Colonic mucosa (tissue), 4 donors: ENCODE data around the gene BLM. TPM values are rescaled to one million over a fixed set of nuclear protein-coding genes. Genes with fewer than 3 reads are reported as not detected.

Source experiments
- DNase-seq: peaks from one replicate; pipeline ENCODE4 v3.0.0-alpha.2; 2020
- H3K27ac ChIP-seq: fragments of 200-600 bp; one replicate; pipeline ENCODE4 v1.8.0; 2021
- H3K27me3 ChIP-seq: fragments of 200-600 bp; one replicate; pipeline ENCODE4 v1.8.0; 2021
- H3K36me3 ChIP-seq: fragments of 200-600 bp; one replicate; pipeline ENCODE4 v1.8.0; 2021
- H3K4me1 ChIP-seq: fragments of 200-600 bp; one replicate; pipeline ENCODE4 v1.8.0; 2021; ENCODE audit warnings: mild to moderate bottlenecking
- H3K4me3 ChIP-seq: fragments of 200-600 bp; one replicate; pipeline ENCODE4 v1.8.0; 2021
- H3K9ac ChIP-seq, 2 donors: one replicate each; pipeline ENCODE4 v1.7.0; 2013; ENCODE audit warnings: control low read depth in 2 of 2, low read depth in 2 of 2, low read length in 2 of 2
- H3K9me3 ChIP-seq: fragments of 200-600 bp; one replicate; pipeline ENCODE4 v1.8.0; 2021
- intact Hi-C: fragments of 100-400 bp; cut with DNase I; formaldehyde crosslinking; loops from one replicate; pipeline ENCODE4 v1.14.1; 2022
- total RNA-seq, 2 donors: library from RNA; stranded (reverse); fragmentation: NEBNext Ultra II Directional in 1 of 2; extraction: Animal tissue kit (Norgen Biotek cat#: 25700) in 1 of 2; gene quantifications; one replicate each; pipeline ENCODE4 v1.2.1, GENCODE V29; 2021
- TF ChIP-seq, protein P1 (sequence below): fragments of 200-600 bp; IDR thresholded peaks from one replicate; pipeline ENCODE4 v1.8.0; 2022; ENCODE audit warnings: antibody characterized with exemption, mild to moderate bottlenecking
- donor health status: healthy.
- donor health status: DM: no; HTN: no; CAD: no.
- donor health status: DM: no; HTN: no; CAD: no.

BLM gene
- total RNA-seq, 2 donors from 2014 or later, result 3.3 to 16.7 TPM

DNA sequence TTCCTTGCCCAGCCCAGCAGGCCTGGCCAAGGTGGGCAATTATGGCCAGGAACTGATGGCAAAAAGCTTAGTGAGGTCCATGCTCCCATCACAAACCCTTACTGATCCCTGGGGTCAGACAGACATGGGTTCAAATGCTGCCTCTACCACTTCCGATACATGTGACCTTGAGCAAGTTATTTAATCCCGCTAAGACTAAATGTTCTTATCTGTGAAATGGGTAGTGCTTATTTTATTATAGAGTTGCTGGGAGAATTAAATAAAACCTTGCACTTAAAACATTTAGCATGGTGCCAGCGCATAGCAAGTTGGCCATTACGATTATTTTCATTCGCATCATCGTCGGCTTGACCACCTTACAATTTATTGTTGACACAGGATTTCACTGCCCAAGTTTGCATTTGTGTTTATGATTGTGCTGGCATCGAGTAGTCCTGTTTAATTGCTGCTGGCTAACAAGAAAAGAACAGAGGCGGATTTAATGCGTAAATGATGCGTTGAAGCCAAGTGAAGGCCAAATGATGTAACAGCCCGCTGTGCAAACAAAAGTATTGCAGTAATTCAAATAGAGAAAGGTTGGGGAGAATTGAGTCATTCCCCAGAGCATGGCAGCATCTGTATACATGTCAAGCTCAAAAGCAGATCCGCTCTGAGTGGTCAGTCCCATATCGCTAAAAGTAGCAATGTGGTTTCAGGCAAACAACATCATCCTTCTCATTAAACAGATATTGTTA, 144.0 kb downstream of the BLM start:
- Histone ChIP-seq H3K9me3 (no peaks in the 10 kb centered on the region), H3K9ac (no peak overlapping the region), H3K4me3 (no peak overlapping the region), H3K27me3 (no peaks in the 10 kb centered on the region), H3K27ac (no peak overlapping the region), H3K4me1 (peaks cover 4% of the 10 kb centered on the region), H3K36me3 (no peaks in the 10 kb centered on the region)
- intact Hi-C loops, result no loop called here
- peak; percentile 54 for DNase-seq
- TF ChIP-seq, protein P1, sequence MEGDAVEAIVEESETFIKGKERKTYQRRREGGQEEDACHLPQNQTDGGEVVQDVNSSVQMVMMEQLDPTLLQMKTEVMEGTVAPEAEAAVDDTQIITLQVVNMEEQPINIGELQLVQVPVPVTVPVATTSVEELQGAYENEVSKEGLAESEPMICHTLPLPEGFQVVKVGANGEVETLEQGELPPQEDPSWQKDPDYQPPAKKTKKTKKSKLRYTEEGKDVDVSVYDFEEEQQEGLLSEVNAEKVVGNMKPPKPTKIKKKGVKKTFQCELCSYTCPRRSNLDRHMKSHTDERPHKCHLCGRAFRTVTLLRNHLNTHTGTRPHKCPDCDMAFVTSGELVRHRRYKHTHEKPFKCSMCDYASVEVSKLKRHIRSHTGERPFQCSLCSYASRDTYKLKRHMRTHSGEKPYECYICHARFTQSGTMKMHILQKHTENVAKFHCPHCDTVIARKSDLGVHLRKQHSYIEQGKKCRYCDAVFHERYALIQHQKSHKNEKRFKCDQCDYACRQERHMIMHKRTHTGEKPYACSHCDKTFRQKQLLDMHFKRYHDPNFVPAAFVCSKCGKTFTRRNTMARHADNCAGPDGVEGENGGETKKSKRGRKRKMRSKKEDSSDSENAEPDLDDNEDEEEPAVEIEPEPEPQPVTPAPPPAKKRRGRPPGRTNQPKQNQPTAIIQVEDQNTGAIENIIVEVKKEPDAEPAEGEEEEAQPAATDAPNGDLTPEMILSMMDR, result no peak

DNA sequence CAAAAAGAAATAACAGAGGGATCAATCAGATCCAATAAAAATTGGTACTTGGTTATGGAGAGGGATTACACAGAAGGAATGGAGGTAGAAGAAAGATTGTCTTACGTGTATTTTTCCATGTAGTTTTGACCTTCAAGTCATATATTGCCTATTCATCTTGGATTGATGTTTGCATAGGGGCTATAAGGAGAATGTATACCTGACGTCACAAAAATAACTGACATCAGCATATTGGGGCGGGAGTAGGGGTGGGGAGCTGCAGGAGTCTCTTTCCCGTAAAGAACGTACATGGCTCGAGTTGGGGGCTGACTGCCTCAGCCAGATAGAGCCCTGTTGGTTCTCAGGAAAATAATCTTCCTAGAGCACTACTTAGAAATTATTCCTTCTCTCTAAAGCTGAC, 145.3 kb downstream of the BLM start:
- Histone ChIP-seq H3K4me1 (peaks cover 4% of the 10 kb centered on the region), H3K27me3 (no peaks in the 10 kb centered on the region), H3K27ac (no peak overlapping the region), H3K4me3 (no peak overlapping the region), H3K9me3 (no peaks in the 10 kb centered on the region), H3K36me3 (no peaks in the 10 kb centered on the region), H3K9ac (no peak overlapping the region)
- TF ChIP-seq, protein P1, result no peak
- no peak for DNase-seq
- intact Hi-C loops, result no loop called here

- no peak for DNase-seq
- H3K36me3 ChIP-seq, result no peaks in the 10 kb centered on the region
- no peaks in the 10 kb centered on the region for H3K27me3 ChIP-seq
- intact Hi-C loops, result no loop called here
- H3K27ac ChIP-seq, result no peak overlapping the region
- no peaks in the 10 kb centered on the region for H3K9me3 ChIP-seq
- H3K4me3 ChIP-seq, result no peak overlapping the region
- TF ChIP-seq, protein P1, result no peak
- H3K9ac ChIP-seq, result no peak overlapping the region
- H3K4me1 ChIP-seq, result peaks cover 4% of the 10 kb centered on the region
Observed at GRCh38 chr15:90862964-90863778, 146.0 kb downstream of the BLM start.

GRCh38 chr15:90863987-90864386, 146.8 kb downstream of the BLM start:
- no peak overlapping the region for H3K27ac ChIP-seq
- peaks cover 7% of the 10 kb centered on the region for H3K4me1 ChIP-seq
- intact Hi-C loops, result no loop called here

DNA sequence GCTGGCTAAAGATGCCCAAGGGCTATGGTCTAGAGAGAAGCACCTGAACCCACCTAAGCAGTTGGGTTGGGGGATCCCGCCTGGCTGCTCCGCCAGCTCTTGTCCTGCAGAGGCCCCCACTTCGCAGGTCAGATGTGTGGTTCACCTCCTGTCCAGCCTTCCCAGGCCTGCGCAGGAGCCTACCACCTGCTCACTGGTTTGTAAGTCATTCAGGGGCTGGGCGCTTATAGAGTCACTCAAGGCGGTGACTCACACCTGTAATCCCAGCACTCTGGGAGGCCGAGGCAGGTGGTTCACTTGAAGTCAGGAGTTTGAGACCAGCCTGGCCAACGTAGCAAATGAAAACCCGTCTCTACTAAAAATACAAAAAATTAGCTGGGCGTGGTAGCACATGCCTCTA, 147.4 kb downstream of the BLM start:
- TF ChIP-seq, protein P1, result no peak
- DNase-seq, result no peak
- intact Hi-C loops, result no loop called here
- H3K4me3 ChIP-seq, result no peak overlapping the region
- no peaks in the 10 kb centered on the region for H3K27me3 ChIP-seq
- no peak overlapping the region for H3K27ac ChIP-seq
- H3K4me1 ChIP-seq, result peaks cover 13% of the 10 kb centered on the region
- H3K9ac ChIP-seq, result no peak overlapping the region
- H3K9me3 ChIP-seq, result no peaks in the 10 kb centered on the region
- H3K36me3 ChIP-seq, result no peaks in the 10 kb centered on the region

More at GRCh38 chr15:90863987-90864386, 146.8 kb downstream of the BLM start:
- H3K36me3 ChIP-seq, result no peaks in the 10 kb centered on the region
- no peak overlapping the region for H3K4me3 ChIP-seq
- H3K27me3 ChIP-seq, result no peaks in the 10 kb centered on the region
- DNase-seq, result no peak
- no peak overlapping the region for H3K9ac ChIP-seq
- TF ChIP-seq, protein P1, result no peak
- no peaks in the 10 kb centered on the region for H3K9me3 ChIP-seq
